Fibroblast of villous mesenchyme (primary cell): Measurements from ENCODE around the gene GNAT3. TPM values are rescaled to one million over a fixed set of nuclear protein-coding genes. Genes with fewer than 3 reads are reported as not detected.

ENCODE experiments used
- DNase-seq: peaks from one replicate; pipeline ENCODE4 v3.0.0-alpha.2; 2010; ENCODE audit warnings: low read depth
- H3K4me3 ChIP-seq: 2 replicates; pipeline ENCODE4 v1.5.1; 2011; ENCODE audit warnings: low read depth, mild to moderate bottlenecking, low read length
- total RNA-seq: library from RNA; depleted of rRNA; stranded (reverse); fragments of >200 nt; gene quantifications from 2 replicates; pipeline ENCODE4 v1.2.3, GENCODE V29; 2012
- TF ChIP-seq, protein P1 (sequence below): IDR thresholded peaks from 2 replicates; pipeline ENCODE4 v1.5.1; 2012; ENCODE audit warnings: low read depth, mild to moderate bottlenecking, low read length; ENCODE audit not compliant: insufficient read depth

GNAT3 gene
- total RNA-seq, 1 donor: not detected

DNA sequence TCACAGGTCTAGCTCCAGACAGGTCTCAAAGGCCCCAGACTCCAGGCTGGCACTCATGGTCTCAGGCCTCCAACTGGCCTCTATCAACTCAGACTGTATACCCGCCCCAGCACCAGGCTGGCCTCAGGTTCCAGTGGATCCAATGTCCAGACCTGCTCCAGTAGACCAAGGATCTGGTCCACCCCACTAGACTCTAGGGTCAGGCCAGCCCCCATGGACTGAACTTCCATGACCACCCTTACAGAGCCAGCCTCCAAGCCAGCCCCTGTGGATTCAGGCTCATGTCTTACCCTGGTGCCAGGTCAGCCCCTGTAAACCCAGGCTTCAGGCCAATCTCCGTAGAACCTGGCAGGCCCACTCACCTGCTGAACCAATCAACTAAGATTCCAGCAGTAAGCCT lies 16.8 kb upstream of the GNAT3 start:
- TF ChIP-seq, protein P1, sequence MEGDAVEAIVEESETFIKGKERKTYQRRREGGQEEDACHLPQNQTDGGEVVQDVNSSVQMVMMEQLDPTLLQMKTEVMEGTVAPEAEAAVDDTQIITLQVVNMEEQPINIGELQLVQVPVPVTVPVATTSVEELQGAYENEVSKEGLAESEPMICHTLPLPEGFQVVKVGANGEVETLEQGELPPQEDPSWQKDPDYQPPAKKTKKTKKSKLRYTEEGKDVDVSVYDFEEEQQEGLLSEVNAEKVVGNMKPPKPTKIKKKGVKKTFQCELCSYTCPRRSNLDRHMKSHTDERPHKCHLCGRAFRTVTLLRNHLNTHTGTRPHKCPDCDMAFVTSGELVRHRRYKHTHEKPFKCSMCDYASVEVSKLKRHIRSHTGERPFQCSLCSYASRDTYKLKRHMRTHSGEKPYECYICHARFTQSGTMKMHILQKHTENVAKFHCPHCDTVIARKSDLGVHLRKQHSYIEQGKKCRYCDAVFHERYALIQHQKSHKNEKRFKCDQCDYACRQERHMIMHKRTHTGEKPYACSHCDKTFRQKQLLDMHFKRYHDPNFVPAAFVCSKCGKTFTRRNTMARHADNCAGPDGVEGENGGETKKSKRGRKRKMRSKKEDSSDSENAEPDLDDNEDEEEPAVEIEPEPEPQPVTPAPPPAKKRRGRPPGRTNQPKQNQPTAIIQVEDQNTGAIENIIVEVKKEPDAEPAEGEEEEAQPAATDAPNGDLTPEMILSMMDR: no peak
- no peak for DNase-seq
- no peak overlapping the region for H3K4me3 ChIP-seq

DNA sequence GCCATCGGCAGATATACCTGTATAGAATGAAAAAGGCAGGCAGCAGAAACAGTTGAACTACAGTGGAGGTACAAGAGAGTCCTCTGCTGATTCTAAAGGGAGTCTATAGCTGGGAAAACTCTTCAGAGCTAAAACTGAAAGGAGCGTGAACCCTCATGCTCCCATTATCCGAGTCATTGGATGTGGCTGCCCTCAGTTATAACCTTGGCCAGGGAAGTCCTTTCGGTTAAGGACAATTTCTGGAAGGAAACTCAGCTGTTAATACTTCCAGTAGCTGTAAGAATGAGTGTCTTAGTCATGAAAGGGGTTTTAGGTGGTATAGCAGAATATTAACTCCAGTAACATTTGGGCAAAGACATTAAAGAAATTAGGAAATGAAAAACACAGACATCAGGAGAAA lies 14.6 kb upstream of the GNAT3 start:
- TF ChIP-seq, protein P1: no peak
- DNase-seq: no peak
- no peak overlapping the region for H3K4me3 ChIP-seq

DNA sequence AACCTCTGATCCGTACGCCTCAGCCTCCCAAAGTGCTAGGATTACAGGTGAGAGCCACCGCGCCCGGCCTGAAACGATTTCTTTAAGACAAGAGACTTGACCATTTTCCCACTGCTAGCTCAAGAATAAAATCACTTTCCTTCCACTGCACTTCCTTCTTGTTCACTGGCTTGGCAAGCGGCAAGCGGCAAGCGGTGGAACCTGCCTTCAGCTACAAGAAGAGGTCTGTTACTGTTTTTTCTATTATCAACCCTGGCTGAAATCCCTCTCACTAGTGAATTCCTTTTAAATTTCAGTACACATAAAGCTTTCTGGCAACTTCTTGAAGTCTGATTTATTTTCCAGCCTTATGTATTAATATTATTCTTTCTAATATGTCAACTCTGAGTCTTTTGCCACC lies 12.8 kb upstream of the GNAT3 start:
- TF ChIP-seq, protein P1: no peak
- DNase-seq: no peak
- no peak overlapping the region for H3K4me3 ChIP-seq

DNA sequence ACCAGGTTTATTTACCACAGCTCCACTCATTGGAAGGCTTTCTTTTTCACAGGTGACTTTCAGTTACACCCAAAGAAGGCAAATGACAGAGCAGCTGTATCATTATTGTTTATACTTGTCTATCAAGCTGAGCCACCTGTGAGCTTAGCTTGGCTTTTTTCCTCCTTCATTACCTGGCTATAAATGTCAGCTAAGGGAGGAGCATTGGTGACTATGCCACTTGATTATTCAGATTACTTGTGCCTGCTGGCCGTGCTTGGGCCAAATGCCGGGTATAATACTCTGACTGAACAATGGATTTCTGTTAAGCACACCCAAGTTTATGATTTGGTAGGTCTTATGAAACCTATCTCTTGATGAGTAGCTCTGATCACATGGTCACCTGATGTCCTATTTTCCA lies 9.9 kb upstream of the GNAT3 start:
- DNase-seq: no peak
- no peak overlapping the region for H3K4me3 ChIP-seq
- TF ChIP-seq, protein P1: no peak

DNA sequence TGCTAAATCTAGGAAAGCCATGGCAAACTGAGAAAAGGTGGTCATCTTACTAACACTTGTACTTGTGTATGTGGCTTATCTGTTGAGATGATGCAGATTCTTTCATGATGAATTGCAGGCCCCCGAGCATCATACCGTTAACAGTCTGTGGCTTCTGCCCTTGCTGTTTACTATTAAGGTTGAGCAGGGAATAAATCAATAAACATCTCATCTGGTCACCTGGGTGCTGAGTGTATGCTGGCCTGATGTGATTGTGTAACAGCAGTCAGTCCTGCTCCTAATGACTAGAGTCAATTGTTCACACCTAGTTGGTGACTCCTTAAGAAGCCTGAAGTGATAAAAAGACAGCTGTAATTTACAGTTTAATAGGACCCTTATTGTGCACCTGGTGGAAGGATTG lies 8.3 kb upstream of the GNAT3 start:
- TF ChIP-seq, protein P1: no peak
- no peak overlapping the region for H3K4me3 ChIP-seq
- DNase-seq: peak; percentile 28

DNA sequence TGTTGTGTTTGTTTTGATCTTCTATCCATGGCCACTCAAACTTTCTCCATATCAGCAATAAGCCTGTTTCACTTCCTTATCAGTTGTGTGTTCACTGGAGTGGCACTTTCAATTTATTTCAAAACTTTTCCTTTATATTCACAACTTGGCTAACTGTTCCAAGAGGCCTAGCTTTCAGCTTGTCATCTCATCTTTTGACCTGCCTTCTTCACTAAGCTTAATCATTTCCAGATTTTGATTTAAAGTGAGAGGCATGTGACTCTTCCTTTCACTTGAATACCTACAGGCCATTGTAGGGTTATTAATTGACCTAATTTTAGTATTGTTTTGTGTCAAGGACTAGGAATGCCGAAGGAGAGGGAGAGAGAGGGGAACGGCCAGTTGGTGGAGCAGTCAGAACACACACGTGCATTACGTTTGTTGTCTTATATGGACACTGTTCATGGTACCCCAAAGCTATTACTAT lies 5.5 kb upstream of the GNAT3 start:
- DNase-seq: no peak
- no peak overlapping the region for H3K4me3 ChIP-seq
- TF ChIP-seq, protein P1: no peak

DNA sequence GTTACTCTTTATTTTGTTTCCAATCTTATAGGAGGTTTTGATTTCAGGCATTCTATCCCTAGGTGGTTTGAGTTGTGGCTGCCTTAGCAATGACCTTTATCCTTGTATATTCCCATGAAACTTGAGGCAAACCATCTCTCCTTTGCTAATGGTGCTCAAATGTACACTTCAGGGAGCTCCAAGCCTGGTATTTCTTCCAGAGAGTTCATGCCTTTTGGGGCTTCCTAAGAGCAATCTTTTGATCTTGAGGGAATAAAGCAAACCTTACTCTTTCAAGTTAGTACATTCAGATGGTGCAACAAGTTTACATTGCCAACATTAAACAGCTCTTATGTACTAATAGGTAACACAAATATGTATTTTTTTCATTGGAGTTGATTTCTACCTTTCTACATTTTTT lies 3.4 kb upstream of the GNAT3 start:
- no peak overlapping the region for H3K4me3 ChIP-seq
- DNase-seq: no peak
- TF ChIP-seq, protein P1: no peak
